GM21737 (cell line): ENCODE measurements around the gene QRFP.

Experiments used
- ATAC-seq: cut with Tn5 transposase; IDR thresholded peaks from one replicate; pipeline ENCODE4 v1.9.1; 2021; ENCODE audit warnings: mild to moderate bottlenecking, moderate library complexity; ENCODE audit not compliant: unreplicated experiment

QRFP gene

DNA sequence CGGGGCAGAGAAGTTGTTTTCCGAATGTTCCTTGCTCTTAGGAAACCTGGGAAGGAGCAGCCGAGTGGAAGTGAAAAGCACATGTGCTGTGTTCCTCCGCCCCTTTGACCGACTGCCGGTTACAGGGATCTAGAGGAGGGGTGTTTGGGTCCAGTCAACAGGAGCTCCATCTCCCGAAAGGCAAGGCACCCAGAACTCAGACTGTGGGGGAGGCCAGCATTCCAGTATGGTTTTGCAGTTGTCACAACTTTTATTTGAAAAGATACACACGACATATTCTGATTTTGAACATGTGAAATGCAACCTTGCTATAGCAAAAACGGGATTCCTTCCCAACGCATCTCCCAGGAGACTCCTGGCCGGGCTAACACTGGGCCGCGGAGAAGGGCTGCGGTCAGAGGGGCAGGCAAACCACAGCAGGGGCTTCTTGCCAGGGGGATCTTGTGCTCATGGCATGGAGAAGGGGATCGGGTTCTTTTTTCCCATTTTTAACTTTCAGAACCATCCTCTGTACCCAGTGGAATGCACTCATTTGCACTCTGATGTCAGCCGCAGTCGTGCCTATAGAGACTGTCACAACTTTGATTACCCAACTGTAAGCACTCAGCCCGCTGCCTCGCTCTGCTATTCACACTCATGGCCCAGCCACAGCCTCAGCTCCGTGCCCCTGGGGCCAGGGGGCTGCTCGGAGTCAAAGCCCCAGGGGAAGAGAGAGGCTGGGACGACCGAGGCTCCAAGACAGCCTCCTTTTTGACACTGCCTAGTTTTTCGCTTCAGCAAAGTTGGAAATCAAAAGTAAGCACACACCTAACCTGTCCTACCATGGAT is 3.9 kb downstream of the QRFP start:
- no peak for ATAC-seq

- no peak for ATAC-seq
Observed at GRCh38 chr9:130891688-130892476, 4.7 kb downstream of the QRFP start.

GRCh38 chr9:130890870-130891687 is 5.5 kb downstream of the QRFP start:
- no peak for ATAC-seq

DNA sequence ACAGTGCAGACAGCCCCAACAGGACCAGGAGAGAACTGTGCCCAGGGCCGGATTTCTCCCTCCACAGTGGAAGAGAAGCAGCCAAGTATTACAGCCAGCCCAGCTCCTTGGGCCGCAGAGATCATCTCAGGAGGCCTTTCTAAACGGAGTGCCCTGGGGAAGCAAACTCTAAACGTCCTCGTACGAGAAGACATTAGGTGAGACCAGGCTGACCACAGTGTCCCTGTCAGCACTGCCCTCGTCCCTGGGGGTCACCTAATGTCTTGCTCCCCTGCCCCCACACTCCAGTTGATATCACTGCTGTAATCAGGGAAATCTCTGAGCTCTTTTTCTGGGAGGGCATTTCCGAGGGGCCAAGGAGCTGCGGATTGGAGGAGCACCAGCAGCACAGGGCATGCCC is 6.5 kb downstream of the QRFP start:
- ATAC-seq = no peak

- ATAC-seq = no peak
Observed at GRCh38 chr9:130888146-130888885, 8.3 kb downstream of the QRFP start.

DNA sequence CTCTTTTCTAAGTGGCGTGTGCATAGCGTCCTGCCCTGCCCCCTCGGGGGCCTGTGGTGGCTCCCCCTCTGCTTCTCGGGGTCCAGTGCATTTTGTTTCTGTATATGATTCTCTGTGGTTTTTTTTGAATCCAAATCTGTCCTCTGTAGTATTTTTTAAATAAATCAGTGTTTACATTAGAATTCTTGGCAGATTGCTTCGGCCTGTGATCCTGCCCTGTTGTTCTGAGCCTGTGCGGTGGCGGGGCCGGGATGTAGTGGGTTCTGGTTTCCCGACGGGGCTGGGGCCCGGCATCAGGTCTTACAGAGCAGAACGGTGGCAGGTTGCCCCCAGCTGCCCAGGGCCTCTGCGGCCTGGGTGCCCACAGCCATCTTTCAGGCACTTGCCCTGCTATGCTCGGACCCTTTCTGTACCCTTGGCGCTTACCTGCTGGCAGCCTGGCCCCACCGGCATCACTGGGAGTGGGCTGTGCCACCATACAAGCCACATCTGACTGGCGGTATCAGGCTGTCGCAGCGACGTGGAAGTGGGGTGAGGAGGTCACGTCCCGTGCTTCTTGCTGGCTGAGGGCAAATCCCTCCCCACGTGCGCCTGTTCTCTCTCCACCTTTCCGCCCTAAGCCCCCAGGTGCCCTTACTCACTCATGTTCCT is 9.0 kb downstream of the QRFP start:
- ATAC-seq = no peak

DNA sequence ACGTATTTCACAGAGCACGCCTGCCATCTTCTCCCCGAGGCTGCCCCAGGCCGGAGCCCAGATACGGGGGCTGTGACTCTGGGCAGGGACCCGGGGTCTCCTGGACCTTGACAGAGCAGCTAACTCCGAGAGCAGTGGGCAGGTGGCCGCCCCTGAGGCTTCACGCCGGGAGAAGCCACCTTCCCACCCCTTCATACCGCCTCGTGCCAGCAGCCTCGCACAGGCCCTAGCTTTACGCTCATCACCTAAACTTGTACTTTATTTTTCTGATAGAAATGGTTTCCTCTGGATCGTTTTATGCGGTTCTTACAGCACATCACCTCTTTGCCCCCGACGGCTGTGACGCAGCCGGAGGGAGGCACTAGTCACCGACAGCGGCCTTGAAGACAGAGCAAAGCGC is 9.6 kb downstream of the QRFP start:
- no peak for ATAC-seq

DNA sequence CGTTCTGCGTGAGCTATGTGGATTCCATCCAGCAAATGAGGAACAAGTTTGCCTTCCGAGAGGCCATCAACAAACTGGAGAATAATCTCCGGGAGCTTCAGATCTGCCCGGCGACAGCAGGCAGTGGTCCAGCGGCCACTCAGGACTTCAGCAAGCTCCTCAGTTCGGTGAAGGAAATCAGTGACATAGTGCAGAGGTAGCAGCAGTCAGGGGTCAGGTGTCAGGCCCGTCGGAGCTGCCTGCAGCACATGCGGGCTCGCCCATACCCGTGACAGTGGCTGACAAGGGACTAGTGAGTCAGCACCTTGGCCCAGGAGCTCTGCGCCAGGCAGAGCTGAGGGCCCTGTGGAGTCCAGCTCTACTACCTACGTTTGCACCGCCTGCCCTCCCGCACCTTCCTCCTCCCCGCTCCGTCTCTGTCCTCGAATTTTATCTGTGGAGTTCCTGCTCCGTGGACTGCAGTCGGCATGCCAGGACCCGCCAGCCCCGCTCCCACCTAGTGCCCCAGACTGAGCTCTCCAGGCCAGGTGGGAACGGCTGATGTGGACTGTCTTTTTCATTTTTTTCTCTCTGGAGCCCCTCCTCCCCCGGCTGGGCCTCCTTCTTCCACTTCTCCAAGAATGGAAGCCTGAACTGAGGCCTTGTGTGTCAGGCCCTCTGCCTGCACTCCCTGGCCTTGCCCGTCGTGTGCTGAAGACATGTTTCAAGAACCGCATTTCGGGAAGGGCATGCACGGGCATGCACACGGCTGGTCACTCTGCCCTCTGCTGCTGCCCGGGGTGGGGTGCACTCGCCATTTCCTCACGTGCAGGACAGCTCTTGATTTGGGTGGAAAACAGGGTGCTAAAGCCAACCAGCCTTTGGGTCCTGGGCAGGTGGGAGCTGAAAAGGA is 10.9 kb downstream of the QRFP start:
- no peak for ATAC-seq

GRCh38 chr9:130884542-130885483 is 11.8 kb downstream of the QRFP start:
- no peak for ATAC-seq

- ATAC-seq = no peak
Observed at GRCh38 chr9:130884111-130884531, 12.5 kb downstream of the QRFP start.

GRCh38 chr9:130883479-130883878 is 13.1 kb downstream of the QRFP start:
- no peak for ATAC-seq

DNA sequence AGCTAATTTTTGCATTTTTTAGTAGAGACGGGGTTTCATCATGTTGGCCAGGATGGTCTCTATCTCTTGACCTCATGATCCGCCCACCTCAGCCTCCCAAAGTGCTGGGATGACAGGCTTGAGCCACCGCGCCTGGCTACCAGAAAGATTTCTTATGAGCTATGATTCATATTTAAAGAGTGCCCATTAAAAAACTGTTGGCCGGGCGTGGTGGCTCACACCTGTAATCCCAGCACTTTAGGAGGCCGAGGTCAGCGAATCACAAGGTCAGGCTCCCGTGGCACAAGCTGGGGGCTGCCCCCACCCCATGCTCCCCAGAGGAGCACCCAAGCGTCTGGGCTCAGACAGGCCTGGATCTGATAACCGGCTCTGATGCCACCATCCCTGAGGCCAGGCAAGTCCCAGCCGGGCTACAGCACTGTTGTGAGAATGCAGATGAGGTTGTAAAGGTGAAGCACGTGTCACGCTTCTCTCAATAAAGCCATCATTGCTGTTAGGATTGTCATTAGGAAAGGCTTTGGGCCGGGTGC is 13.9 kb downstream of the QRFP start:
- no peak for ATAC-seq

- no peak for ATAC-seq
Observed at GRCh38 chr9:130881516-130881915, 15.1 kb downstream of the QRFP start.

DNA sequence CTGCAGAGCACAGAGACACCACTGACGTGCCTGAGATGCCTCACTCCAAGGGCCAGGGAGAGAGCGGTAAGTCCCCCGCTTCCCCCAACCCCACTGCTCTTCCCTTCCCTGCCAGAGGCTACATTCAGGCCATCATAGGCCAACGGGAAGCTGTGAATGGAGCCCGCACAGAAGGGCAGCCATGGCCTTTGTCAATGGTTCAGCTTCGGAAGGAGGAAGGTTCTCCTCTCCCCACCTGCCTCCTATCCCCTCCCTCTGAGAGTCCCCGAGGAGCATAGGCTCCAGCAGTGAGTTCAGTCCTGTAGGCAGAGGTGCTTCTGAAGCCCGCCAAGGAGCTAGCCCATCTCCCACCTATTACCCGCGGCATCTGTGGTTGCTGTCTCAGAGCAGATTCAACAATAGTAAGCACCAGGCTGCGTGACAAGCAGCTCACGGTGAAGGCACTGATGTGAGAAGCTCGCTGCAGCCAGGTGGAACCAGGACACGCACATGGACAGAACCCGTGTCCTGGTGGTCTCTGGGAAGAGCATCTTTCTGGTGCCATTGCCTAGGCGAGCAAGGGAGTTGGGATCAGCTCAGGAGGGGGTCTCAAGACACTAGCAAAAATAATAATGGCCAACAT is 15.9 kb downstream of the QRFP start:
- ATAC-seq = no peak

GRCh38 chr9:130879863-130880411 is 16.7 kb downstream of the QRFP start:
- ATAC-seq = no peak

DNA sequence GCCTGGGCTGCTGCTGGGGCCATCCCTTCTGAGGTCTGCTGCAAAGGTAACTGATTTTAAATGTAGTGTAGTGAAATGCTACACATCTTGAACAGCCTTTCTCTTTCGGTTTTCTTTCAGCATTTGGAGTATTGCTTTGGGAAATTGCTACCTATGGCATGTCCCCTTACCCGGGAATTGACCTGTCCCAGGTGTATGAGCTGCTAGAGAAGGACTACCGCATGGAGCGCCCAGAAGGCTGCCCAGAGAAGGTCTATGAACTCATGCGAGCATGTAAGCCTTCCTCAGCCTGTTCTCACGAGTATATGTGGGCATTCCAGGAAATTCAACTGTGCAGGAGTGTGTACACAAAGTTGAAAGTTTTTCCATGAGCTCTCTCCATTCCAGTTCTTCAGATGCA is 18.3 kb downstream of the QRFP start:
- no peak for ATAC-seq

DNA sequence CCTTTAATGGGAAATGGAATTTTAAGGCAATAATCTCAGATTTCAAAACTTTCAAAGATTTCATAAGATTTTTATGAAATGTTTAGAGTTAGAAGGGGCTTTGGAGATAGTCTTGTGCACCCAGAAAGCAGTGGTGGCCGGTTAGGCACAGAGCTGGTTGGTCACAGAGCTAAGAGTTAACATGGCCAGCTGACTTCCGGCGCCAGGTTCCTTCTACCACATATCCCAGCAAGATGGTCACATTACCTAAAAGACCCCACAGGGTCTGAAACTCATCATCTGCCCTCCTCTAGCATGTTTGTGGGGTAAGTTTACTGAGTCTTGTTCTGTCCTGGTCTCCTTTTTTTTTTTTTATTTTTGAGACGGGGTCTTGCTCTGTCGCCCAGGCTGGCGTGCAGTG is 19.3 kb downstream of the QRFP start:
- ATAC-seq = no peak
